ENCODE measurements around the gene FSCN2.
"Not testable (repeated sequence)": the region's sequence is repeated elsewhere in the genome, so short reads cannot be mapped to it uniquely, and the experiment has no call there.

The FSCN2 gene

GRCh38 chr17:81524039-81524864, 3.9 kb upstream of the FSCN2 start:
- no peak overlapping the region for H3K4me3 ChIP-seq (ENCODE audit: low read length)
- no peak for DNase-seq (ENCODE audit: low read depth)
- no peak for TF ChIP-seq CTCF (conservative IDR thresholded peaks at IDR 0.05; ENCODE audit: low read length)

- no peak for DNase-seq (ENCODE audit: low read depth)
- TF ChIP-seq CTCF (conservative IDR thresholded peaks at IDR 0.05; ENCODE audit: low read length), result no peak
- H3K4me3 ChIP-seq (ENCODE audit: low read length), result no peak overlapping the region
These were observed 3.4 kb upstream of the FSCN2 start for GRCh38 chr17:81524865-81525159.

GRCh38 chr17:81526662-81527571, 1.3 kb upstream of the FSCN2 start:
- no peak for DNase-seq (ENCODE audit: low read depth)
- H3K4me3 ChIP-seq (ENCODE audit: low read length), result no peak overlapping the region
- no peak for TF ChIP-seq CTCF (conservative IDR thresholded peaks at IDR 0.05; ENCODE audit: low read length)

- no peak for TF ChIP-seq CTCF (conservative IDR thresholded peaks at IDR 0.05; ENCODE audit: low read length)
- no peak overlapping the region for H3K4me3 ChIP-seq (ENCODE audit: low read length)
- no peak for DNase-seq (ENCODE audit: low read depth)
These were observed 140 bp downstream of the FSCN2 start for GRCh38 chr17:81528384-81528650.

- H3K4me3 ChIP-seq (ENCODE audit: low read length), result no peak overlapping the region
- TF ChIP-seq CTCF (conservative IDR thresholded peaks at IDR 0.05; ENCODE audit: low read length), result no peak
- DNase-seq (ENCODE audit: low read depth), result no peak
These were observed 667 bp downstream of the FSCN2 start for GRCh38 chr17:81528651-81529436.

GRCh38 chr17:81529437-81529803, 1.2 kb downstream of the FSCN2 start:
- no peak overlapping the region for H3K4me3 ChIP-seq (ENCODE audit: low read length)
- TF ChIP-seq CTCF (conservative IDR thresholded peaks at IDR 0.05; ENCODE audit: low read length), result no peak
- no peak for DNase-seq (ENCODE audit: low read depth)

GRCh38 chr17:81531013-81531412, 2.8 kb downstream of the FSCN2 start:
- DNase-seq (ENCODE audit: low read depth); H3K4me3 ChIP-seq (ENCODE audit: low read length): not testable (repeated sequence)

- not testable (repeated sequence) for DNase-seq (ENCODE audit: low read depth)
These were observed 3.8 kb downstream of the FSCN2 start for GRCh38 chr17:81531998-81532404.

More at GRCh38 chr17:81531998-81532404, 3.8 kb downstream of the FSCN2 start:
- H3K4me3 ChIP-seq (ENCODE audit: low read length), result not testable (repeated sequence)

All from AG10803 (cell line).